K562 (cell line): Measurements from ENCODE around the gene COQ5. TPM values are rescaled to one million over a fixed set of nuclear protein-coding genes. Genes with fewer than 3 reads are reported as not detected.
A peak's percentile ranks its signal among the peaks of the same experiment; 100 is the strongest.

Experiments
- CC2D1A ChIP-seq: fragments of 450-650 bp; IDR thresholded peaks from 2 replicates; pipeline ENCODE4 v1.6.1; 2017; ENCODE audit warnings: mild to moderate bottlenecking
- CCNT2 ChIP-seq: IDR thresholded peaks from 2 replicates; pipeline ENCODE4 v1.6.1; 2011; ENCODE audit warnings: borderline replicate concordance, low read depth, mild to moderate bottlenecking, moderate library complexity, mixed read lengths, low read length; ENCODE audit not compliant: insufficient read length; ENCODE audit errors: extremely low read depth
- COPS2 ChIP-seq: fragments of 450-650 bp; conservative IDR thresholded peaks from 2 replicates; pipeline ENCODE4 v1.6.1; 2016; ENCODE audit warnings: mild to moderate bottlenecking, moderate library complexity
- LCOR ChIP-seq: sonication (generic); formaldehyde crosslinking; IDR thresholded peaks from 2 replicates; pipeline ENCODE4 v1.8.0; 2022; ENCODE audit warnings: mild to moderate bottlenecking, missing genetic modification reagents
- TAL1 ChIP-seq: fragments of 450-650 bp; IDR thresholded peaks from 2 replicates; pipeline ENCODE4 v1.6.1; 2016; ENCODE audit warnings: mild to moderate bottlenecking
- TARDBP ChIP-seq: fragments of 450-650 bp; IDR thresholded peaks from 2 replicates; pipeline ENCODE4 v1.6.1; 2016
- WHSC1 ChIP-seq: IDR thresholded peaks from one replicate; pipeline ENCODE4 v1.6.1; 2012; ENCODE audit warnings: low read length, control low read depth, inconsistent platforms
- ZNF695 ChIP-seq: fragments of 450-650 bp; formaldehyde crosslinking; IDR thresholded peaks from 2 replicates; pipeline ENCODE4 v1.4.0; 2020; ENCODE audit warnings: mild to moderate bottlenecking, moderate library complexity
- polyA plus RNA-seq, 8 experiments: library from polyadenylated mRNA; depleted of rRNA in 4 of 8; stranded (reverse) in 5 of 8; unstranded in 3 of 8; fragments of >200 nt; fragmentation: Nextera tagmentation in 2 of 8; fragmentation: Illumina TruSeq in 1 of 8; extraction: Ambion mirVana in 2 of 8; extraction: Trizol in 1 of 8; gene quantifications; 2 replicates each; pipeline versions ENCODE4 v1.2.1 to v1.2.3, GENCODE V29; 2011 to 2014; ENCODE audit warnings: inconsistent platforms in 1 of 8, missing spikeins in 1 of 8
- total RNA-seq, 7 experiments: library from RNA; depleted of rRNA in 6 of 7; stranded (reverse); fragments of >200 nt in 6 of 7; fragmentation: Illumina TruSeq in 2 of 7; extraction: Trizol in 2 of 7; gene quantifications; 2 replicates each; pipeline versions ENCODE4 v1.2.1 to v1.2.3, GENCODE V29; 2011 to 2021; ENCODE audit warnings: low replicate concordance in 1 of 7
- TF ChIP-seq, protein P1 (sequence below): sonication (generic); formaldehyde crosslinking; IDR thresholded peaks from 2 replicates; pipeline ENCODE4 v1.8.0; 2023; ENCODE audit warnings: missing genetic modification reagents, mild to moderate bottlenecking, borderline replicate concordance
- TF ChIP-seq, protein P2 (sequence below): fragments of 250-450 bp; sonication (Bioruptor Pico); IDR thresholded peaks from 2 replicates; pipeline ENCODE4 v1.8.0; 2022; ENCODE audit warnings: inconsistent platforms
- TF ChIP-seq, protein P3 (sequence below): sonication (generic); formaldehyde crosslinking; IDR thresholded peaks from 2 replicates; pipeline ENCODE4 v1.8.0; 2023; ENCODE audit warnings: mild to moderate bottlenecking, missing genetic modification reagents
- TF ChIP-seq, protein P4 (sequence below), 2 experiments: IDR thresholded peaks; 2 replicates each; pipeline ENCODE4 v1.6.1; 2012; ENCODE audit warnings: improper control_type of control experiment in 2 of 2, low read depth in 2 of 2, low read length in 2 of 2, borderline replicate concordance in 1 of 2

COQ5 gene
- total and polyA plus RNA-seq, 9 of the 15 experiments (the other 6 are each of a cell fraction or from before 2014, with no cell fraction given) = 19.2 to 59.7 (median 30.4) TPM

DNA sequence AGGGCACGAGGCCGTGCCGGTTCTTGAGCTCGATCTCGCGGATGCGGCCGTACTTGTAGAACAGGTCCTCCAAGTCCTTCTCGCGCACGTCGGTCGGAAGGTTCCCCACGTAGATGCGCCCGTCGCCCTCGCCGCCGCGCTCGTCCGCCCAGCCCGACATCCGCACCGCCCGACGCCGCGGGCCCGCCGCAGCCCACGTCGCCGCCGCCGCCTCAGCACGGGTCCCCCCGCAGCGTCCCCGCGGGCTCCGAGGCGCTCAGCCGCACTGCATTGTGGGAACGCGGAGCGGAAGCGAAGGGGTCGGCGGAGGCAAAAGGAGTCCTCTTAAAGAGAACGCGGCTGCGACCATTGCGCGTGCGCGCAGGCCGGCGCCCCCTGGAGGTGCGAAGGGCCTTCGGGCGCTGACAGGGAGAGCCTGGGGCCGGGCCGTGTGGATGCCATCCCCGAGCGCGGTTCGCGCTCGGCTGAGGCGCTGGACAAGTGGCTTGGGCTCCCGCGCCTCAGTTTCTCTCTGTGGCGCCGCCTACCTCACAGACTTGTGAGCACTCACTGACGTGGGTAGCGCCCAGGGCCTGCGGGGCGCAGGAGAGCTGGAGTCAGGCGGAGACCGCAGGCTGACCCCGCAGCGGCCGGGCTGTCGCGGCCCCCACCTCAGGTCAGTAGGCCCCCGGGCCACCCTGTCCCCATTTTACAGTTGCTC lies 59.4 kb downstream of the COQ5 start, which contains the start of gene SRSF9 (continued):
- TF ChIP-seq, protein P1, sequence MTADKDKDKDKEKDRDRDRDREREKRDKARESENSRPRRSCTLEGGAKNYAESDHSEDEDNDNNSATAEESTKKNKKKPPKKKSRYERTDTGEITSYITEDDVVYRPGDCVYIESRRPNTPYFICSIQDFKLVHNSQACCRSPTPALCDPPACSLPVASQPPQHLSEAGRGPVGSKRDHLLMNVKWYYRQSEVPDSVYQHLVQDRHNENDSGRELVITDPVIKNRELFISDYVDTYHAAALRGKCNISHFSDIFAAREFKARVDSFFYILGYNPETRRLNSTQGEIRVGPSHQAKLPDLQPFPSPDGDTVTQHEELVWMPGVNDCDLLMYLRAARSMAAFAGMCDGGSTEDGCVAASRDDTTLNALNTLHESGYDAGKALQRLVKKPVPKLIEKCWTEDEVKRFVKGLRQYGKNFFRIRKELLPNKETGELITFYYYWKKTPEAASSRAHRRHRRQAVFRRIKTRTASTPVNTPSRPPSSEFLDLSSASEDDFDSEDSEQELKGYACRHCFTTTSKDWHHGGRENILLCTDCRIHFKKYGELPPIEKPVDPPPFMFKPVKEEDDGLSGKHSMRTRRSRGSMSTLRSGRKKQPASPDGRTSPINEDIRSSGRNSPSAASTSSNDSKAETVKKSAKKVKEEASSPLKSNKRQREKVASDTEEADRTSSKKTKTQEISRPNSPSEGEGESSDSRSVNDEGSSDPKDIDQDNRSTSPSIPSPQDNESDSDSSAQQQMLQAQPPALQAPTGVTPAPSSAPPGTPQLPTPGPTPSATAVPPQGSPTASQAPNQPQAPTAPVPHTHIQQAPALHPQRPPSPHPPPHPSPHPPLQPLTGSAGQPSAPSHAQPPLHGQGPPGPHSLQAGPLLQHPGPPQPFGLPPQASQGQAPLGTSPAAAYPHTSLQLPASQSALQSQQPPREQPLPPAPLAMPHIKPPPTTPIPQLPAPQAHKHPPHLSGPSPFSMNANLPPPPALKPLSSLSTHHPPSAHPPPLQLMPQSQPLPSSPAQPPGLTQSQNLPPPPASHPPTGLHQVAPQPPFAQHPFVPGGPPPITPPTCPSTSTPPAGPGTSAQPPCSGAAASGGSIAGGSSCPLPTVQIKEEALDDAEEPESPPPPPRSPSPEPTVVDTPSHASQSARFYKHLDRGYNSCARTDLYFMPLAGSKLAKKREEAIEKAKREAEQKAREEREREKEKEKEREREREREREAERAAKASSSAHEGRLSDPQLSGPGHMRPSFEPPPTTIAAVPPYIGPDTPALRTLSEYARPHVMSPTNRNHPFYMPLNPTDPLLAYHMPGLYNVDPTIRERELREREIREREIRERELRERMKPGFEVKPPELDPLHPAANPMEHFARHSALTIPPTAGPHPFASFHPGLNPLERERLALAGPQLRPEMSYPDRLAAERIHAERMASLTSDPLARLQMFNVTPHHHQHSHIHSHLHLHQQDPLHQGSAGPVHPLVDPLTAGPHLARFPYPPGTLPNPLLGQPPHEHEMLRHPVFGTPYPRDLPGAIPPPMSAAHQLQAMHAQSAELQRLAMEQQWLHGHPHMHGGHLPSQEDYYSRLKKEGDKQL = no peak
- peak; percentile 48; the same call in 1 of the 2 replicates for TF ChIP-seq TARDBP
- TF ChIP-seq ZNF695 (CRISPR knock-in tag) = no peak
- TF ChIP-seq, protein P2, sequence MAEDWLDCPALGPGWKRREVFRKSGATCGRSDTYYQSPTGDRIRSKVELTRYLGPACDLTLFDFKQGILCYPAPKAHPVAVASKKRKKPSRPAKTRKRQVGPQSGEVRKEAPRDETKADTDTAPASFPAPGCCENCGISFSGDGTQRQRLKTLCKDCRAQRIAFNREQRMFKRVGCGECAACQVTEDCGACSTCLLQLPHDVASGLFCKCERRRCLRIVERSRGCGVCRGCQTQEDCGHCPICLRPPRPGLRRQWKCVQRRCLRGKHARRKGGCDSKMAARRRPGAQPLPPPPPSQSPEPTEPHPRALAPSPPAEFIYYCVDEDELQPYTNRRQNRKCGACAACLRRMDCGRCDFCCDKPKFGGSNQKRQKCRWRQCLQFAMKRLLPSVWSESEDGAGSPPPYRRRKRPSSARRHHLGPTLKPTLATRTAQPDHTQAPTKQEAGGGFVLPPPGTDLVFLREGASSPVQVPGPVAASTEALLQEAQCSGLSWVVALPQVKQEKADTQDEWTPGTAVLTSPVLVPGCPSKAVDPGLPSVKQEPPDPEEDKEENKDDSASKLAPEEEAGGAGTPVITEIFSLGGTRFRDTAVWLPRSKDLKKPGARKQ (CRISPR knock-in tag) = no peak
- TF ChIP-seq TAL1 = no peak
- TF ChIP-seq, protein P3, sequence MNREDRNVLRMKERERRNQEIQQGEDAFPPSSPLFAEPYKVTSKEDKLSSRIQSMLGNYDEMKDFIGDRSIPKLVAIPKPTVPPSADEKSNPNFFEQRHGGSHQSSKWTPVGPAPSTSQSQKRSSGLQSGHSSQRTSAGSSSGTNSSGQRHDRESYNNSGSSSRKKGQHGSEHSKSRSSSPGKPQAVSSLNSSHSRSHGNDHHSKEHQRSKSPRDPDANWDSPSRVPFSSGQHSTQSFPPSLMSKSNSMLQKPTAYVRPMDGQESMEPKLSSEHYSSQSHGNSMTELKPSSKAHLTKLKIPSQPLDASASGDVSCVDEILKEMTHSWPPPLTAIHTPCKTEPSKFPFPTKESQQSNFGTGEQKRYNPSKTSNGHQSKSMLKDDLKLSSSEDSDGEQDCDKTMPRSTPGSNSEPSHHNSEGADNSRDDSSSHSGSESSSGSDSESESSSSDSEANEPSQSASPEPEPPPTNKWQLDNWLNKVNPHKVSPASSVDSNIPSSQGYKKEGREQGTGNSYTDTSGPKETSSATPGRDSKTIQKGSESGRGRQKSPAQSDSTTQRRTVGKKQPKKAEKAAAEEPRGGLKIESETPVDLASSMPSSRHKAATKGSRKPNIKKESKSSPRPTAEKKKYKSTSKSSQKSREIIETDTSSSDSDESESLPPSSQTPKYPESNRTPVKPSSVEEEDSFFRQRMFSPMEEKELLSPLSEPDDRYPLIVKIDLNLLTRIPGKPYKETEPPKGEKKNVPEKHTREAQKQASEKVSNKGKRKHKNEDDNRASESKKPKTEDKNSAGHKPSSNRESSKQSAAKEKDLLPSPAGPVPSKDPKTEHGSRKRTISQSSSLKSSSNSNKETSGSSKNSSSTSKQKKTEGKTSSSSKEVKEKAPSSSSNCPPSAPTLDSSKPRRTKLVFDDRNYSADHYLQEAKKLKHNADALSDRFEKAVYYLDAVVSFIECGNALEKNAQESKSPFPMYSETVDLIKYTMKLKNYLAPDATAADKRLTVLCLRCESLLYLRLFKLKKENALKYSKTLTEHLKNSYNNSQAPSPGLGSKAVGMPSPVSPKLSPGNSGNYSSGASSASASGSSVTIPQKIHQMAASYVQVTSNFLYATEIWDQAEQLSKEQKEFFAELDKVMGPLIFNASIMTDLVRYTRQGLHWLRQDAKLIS (CRISPR knock-in tag) = 0 out of 2 replicates have a peak, but pooled peaks have one; percentile 31
- TF ChIP-seq, protein P4, sequence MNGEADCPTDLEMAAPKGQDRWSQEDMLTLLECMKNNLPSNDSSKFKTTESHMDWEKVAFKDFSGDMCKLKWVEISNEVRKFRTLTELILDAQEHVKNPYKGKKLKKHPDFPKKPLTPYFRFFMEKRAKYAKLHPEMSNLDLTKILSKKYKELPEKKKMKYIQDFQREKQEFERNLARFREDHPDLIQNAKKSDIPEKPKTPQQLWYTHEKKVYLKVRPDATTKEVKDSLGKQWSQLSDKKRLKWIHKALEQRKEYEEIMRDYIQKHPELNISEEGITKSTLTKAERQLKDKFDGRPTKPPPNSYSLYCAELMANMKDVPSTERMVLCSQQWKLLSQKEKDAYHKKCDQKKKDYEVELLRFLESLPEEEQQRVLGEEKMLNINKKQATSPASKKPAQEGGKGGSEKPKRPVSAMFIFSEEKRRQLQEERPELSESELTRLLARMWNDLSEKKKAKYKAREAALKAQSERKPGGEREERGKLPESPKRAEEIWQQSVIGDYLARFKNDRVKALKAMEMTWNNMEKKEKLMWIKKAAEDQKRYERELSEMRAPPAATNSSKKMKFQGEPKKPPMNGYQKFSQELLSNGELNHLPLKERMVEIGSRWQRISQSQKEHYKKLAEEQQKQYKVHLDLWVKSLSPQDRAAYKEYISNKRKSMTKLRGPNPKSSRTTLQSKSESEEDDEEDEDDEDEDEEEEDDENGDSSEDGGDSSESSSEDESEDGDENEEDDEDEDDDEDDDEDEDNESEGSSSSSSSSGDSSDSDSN (IDR thresholded peaks at IDR 0.05; ENCODE audit: borderline replicate concordance in 1 of 2, low read depth in 2 of 2, low read length in 2 of 2) = peak; percentile 72 to 88; a peak in 3 of 4 replicates
- TF ChIP-seq COPS2 = no peak
- peak; percentile 87 for TF ChIP-seq CCNT2
- TF ChIP-seq WHSC1 = no peak
- TF ChIP-seq CC2D1A = no peak
- 0 out of 2 replicates have a peak, but pooled peaks have one; percentile 18 for TF ChIP-seq LCOR (CRISPR knock-in tag)
